OCI-LY3 (cell line): Measurements from ENCODE around the gene RNF166.

ENCODE experiments used
- CTCF ChIP-seq: fragments of 200-600, 300-600 bp; sonication (generic); IDR thresholded peaks from 2 replicates; pipeline ENCODE4 v1.5.1; 2014; ENCODE audit warnings: antibody characterized with exemption, low read length, low read depth
- EZH2phosphoT487 ChIP-seq: fragments of 200-600 bp; shearing (Covaris generic); IDR thresholded peaks from 2 replicates; pipeline ENCODE4 v1.6.1; 2018; ENCODE audit warnings: antibody characterized with exemption, mixed run types, low read depth

- TF ChIP-seq CTCF (no peak), EZH2phosphoT487 (no peak)
Measured at GRCh38 chr16:88739977-88740726, 33.9 kb upstream of the RNF166 start.
